WI38 (cell line): ENCODE measurements around the gene CCDC88C.

Experiments used
- H3K4me3 ChIP-seq: 2 replicates; pipeline ENCODE4 v1.5.1; 2011; ENCODE audit warnings: low read depth, mild to moderate bottlenecking, control low read depth, low read length
- CTCF ChIP-seq: IDR thresholded peaks from 2 replicates; pipeline ENCODE4 v1.5.1; 2012; ENCODE audit warnings: low read depth, mild to moderate bottlenecking, control low read depth, low read length

Gene CCDC88C

GRCh38 chr14:91305650-91306431 lies 111.8 kb downstream of the CCDC88C start:
- no peak for TF ChIP-seq CTCF
- H3K4me3 ChIP-seq: no peak overlapping the region

- no peak for TF ChIP-seq CTCF
- H3K4me3 ChIP-seq: no peak overlapping the region
Measured at GRCh38 chr14:91303924-91304229, 113.7 kb downstream of the CCDC88C start.

- TF ChIP-seq CTCF: no peak
- no peak overlapping the region for H3K4me3 ChIP-seq
Measured at GRCh38 chr14:91303091-91303923, 114.3 kb downstream of the CCDC88C start.

GRCh38 chr14:91302391-91302790 lies 115.2 kb downstream of the CCDC88C start:
- no peak for TF ChIP-seq CTCF
- no peak overlapping the region for H3K4me3 ChIP-seq

GRCh38 chr14:91300957-91301356 lies 116.7 kb downstream of the CCDC88C start:
- TF ChIP-seq CTCF: no peak
- no peak overlapping the region for H3K4me3 ChIP-seq

- TF ChIP-seq CTCF: no peak
- H3K4me3 ChIP-seq: no peak overlapping the region
Measured at GRCh38 chr14:91300283-91300895, 117.2 kb downstream of the CCDC88C start.
